GM12891 (cell line): Measurements from ENCODE around the gene ZNF146.
"Not testable (repeated sequence)": the region's sequence is repeated elsewhere in the genome, so short reads cannot be mapped to it uniquely, and the experiment has no call there.

ENCODE experiments used
- DNase-seq: peaks from one replicate; pipeline ENCODE4 v3.0.0; 2011; ENCODE audit warnings: low spot score; ENCODE audit not compliant: insufficient read length
- FAIRE-seq: peaks from 2 replicates; lab custom pipeline; 2011; peaks lifted over from hg19 to GRCh38; lab: Jason Lieb, UNC
- PAX5 ChIP-seq: IDR thresholded peaks from 2 replicates; pipeline ENCODE4 v1.6.1; 2011; ENCODE audit warnings: low read length, moderate library complexity, mild to moderate bottlenecking; ENCODE audit not compliant: insufficient read depth, severe bottlenecking
- POU2F2 ChIP-seq: IDR thresholded peaks from 2 replicates; pipeline ENCODE4 v1.6.1; 2011; ENCODE audit warnings: low read depth, mild to moderate bottlenecking, control low read depth, low read length, moderate library complexity

The ZNF146 gene

DNA sequence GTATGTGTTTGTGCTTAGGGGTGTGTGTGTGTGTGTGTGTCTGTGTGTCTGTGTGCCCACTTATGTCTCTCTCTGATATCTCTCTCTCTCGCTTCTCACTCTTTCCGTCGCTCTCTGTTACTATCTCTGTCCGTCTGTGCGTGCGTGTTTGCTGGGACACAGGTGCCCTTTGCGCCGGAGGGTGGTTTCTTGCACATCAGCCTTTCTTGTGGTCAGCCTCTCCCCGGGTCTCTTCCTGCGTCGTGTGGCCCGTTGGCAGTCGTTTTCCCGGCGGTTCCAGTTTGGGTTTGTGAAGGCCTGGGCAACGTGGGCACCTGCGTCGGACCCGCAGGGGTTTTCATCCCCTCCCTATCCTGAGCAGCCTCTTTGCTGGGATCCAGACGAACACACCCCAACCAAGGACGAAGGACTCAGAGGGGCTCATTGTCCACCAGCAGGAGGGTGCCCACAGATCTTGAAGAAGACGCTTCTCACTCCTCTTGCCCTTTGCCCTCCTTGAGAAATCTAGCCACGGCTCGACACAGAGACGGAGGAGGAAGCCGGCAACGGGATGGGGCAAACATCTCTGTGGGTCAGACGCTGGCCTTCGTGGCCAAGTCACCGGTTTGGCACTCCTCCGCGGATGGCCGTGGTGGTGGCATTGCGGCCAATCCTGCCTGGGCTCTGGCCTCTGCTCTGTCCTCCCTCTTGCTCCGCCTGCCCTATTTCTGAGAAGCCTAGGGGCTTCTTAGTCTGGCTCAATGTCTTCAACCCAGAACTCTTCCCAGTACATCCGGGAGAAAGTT is 52.3 kb downstream of the ZNF146 start:
- TF ChIP-seq PAX5 = no peak
- TF ChIP-seq POU2F2 = no peak
- no peak for FAIRE-seq

DNA sequence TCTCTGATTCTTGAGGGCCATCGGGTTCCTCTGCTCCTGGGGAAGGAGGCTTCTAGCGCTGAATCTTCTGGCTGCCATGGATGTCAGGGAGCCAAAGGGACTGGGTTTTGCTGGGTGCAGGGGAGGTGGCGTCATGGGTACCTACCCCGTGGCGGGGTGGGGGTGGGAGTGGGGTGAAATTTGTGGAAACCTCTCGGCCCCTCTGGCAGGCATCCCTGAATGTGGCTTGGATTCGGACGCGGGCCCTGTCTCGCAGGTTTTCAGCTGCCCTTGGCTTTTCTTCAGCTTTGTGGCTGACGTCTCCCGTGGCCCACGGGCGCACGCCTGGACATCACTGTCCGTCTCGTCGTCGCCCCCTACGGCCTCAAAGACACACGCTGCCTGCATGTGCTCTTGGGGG is 53.2 kb downstream of the ZNF146 start:
- not testable (repeated sequence) for FAIRE-seq, DNase-seq

More for the DNA sequence above, 52.3 kb downstream of the ZNF146 start:
- DNase-seq = no peak

DNA sequence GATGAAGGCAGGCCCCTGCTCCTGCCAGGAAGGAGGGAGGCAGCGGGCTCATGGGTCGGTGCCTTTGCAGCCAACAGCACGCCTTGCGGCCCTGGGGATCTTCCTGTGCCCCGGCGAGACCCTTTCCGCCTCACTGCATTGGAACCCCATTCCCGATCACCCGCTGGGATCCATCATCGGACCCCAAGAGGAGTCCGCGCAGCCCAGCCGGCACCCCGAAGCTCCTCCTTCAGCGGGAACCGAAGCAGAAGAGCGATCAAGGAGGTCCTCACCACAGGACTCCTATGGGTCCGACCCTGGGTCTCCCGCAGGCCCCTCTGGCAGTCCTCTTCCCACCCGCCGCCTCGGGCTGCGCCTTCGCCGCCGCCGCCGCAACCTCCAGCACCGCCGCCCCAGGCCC is 53.7 kb downstream of the ZNF146 start:
- DNase-seq, FAIRE-seq: not testable (repeated sequence)

DNA sequence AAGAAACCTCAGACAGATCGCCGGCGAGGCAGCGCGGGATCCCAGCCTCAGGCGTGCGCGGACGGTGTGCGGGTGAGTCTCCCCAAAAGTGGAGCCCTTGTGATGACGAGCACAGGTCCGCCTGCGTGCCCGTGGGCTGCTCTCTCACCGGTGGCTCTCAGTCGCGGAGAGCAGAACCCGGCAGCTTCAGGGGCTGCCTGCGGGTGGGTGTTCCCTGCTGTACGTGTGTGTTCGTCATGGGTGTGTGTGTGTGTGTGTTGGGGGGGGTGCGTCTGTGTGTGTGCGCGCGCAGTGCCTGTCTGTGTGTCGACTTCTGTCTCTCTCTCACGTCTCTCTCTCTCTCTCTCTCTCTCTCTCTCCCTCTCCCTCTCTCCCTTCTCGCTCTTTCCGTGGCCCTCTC is 54.4 kb downstream of the ZNF146 start:
- not testable (repeated sequence) for FAIRE-seq, DNase-seq
